OCI-LY3 (cell line): ENCODE data around the gene TPRG1.

ENCODE experiments used
- CTCF ChIP-seq: fragments of 200-600, 300-600 bp; sonication (generic); IDR thresholded peaks from 2 replicates; pipeline ENCODE4 v1.5.1; 2014; ENCODE audit warnings: antibody characterized with exemption, low read length, low read depth
- EZH2phosphoT487 ChIP-seq: fragments of 200-600 bp; shearing (Covaris generic); IDR thresholded peaks from 2 replicates; pipeline ENCODE4 v1.6.1; 2018; ENCODE audit warnings: antibody characterized with exemption, mixed run types, low read depth

- TF ChIP-seq CTCF, result no peak
- no peak for TF ChIP-seq EZH2phosphoT487
Observed at GRCh38 chr3:189184566-189184965, 12.8 kb downstream of the TPRG1 start.
